GM19099 (cell line): Measurements from ENCODE around the gene RNF212B.

Experiments
- POLR2A ChIP-seq: IDR thresholded peaks from 3 replicates; pipeline ENCODE4 v1.6.1; 2011; ENCODE audit warnings: low read depth; ENCODE audit not compliant: insufficient read length; ENCODE audit errors: extremely low read depth

RNF212B gene

GRCh38 chr14:23240661-23241060 lies 2.9 kb downstream of the RNF212B start:
- no peak for TF ChIP-seq POLR2A

- no peak for TF ChIP-seq POLR2A
Observed at GRCh38 chr14:23242076-23242475, 4.3 kb downstream of the RNF212B start.

GRCh38 chr14:23243066-23243465 lies 5.3 kb downstream of the RNF212B start:
- TF ChIP-seq POLR2A: no peak

GRCh38 chr14:23245282-23245681 lies 7.5 kb downstream of the RNF212B start:
- no peak for TF ChIP-seq POLR2A

- TF ChIP-seq POLR2A: no peak
Observed at GRCh38 chr14:23248601-23249000, 10.9 kb downstream of the RNF212B start.

GRCh38 chr14:23249824-23250223 lies 12.1 kb downstream of the RNF212B start:
- no peak for TF ChIP-seq POLR2A

- no peak for TF ChIP-seq POLR2A
Observed at GRCh38 chr14:23252006-23252405, 14.3 kb downstream of the RNF212B start.

- TF ChIP-seq POLR2A: no peak
Observed at GRCh38 chr14:23252420-23253333, 14.9 kb downstream of the RNF212B start.

GRCh38 chr14:23258256-23258655 lies 20.5 kb downstream of the RNF212B start:
- TF ChIP-seq POLR2A: no peak

GRCh38 chr14:23259426-23259825 lies 21.7 kb downstream of the RNF212B start:
- TF ChIP-seq POLR2A: no peak

- TF ChIP-seq POLR2A: no peak
Observed at GRCh38 chr14:23269193-23269592, 31.5 kb downstream of the RNF212B start.

- no peak for TF ChIP-seq POLR2A
Observed at GRCh38 chr14:23275412-23275811, 37.7 kb downstream of the RNF212B start.

- TF ChIP-seq POLR2A: no peak
Observed at GRCh38 chr14:23277189-23277588, 39.5 kb downstream of the RNF212B start.

GRCh38 chr14:23281247-23281646 lies 43.5 kb downstream of the RNF212B start:
- no peak for TF ChIP-seq POLR2A

GRCh38 chr14:23284654-23285529 lies 47.2 kb downstream of the RNF212B start:
- peak; percentile 38 for TF ChIP-seq POLR2A
